Fibroblast of skin of back (primary cell): ENCODE measurements around the gene SLC39A1. TPM values are rescaled to one million over a fixed set of nuclear protein-coding genes. Genes with fewer than 3 reads are reported as not detected.
"Not testable (repeated sequence)": the region's sequence is repeated elsewhere in the genome, so short reads cannot be mapped to it uniquely, and the experiment has no call there.

ENCODE experiments used
- DNase-seq: peaks from one replicate; pipeline ENCODE4 v3.0.0-alpha.2; 2013
- polyA plus RNA-seq, 2 experiments: library from polyadenylated mRNA; unstranded; fragments of 120-200 nt; gene quantifications; one replicate each; pipeline ENCODE4 v1.2.1, GENCODE V29; 2013; ENCODE audit not compliant: insufficient read length in 2 of 2

SLC39A1 gene
- 93.9 TPM for polyA plus RNA-seq (2013, experiment 1 of 2; ENCODE audit: insufficient read length)
- 68.3 TPM for polyA plus RNA-seq (2013, experiment 2 of 2; ENCODE audit: insufficient read length)

DNA sequence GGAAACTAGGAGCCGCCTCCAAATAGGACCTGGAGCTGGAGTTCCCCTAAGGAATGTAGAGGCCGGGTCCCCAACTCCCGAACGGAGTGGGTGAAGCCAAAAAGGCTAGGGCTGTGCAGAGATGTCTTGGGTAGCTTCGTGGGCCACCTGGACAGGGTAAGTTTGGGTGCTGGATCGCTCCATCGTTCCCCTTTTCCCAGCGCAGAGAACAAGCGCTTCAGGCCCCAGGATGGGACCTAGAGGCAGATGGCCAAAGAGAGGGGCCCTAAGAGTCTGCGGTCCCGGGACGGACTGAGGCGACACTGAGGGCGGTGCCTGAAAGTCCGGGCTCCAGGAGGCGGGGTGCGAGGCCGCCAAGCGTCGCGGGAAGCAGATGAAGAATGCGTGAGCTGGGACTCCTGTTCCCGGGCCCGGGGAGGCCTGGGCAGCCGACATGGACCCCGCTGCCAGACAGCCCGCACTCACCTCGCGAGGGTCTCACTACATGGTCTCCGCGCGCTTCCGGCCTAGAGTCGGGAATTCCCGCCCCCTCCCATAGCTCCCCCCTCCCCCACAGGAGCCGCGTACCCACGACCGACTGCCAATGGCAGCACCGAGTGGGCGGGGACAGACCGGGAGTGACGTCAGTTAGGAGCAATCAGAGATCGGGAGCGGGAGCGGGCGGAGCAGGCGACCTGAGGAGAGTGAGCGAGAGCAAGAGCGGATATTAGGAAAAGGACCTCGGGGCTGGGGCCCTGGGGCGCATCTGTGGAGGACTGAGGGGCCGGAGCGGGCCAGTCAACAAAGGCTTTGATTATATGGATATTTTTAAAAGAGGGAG is at the start of gene SLC39A1:
Gene SLC39A1, minus strand, starts transcription at position 508 of the 820 bp plus-strand sequence. CDS start 822 bp downstream, outside the sequence.
- DNase-seq: peak; percentile 96

GRCh38 chr1:154012543-154012942 is 49.2 kb upstream of the SLC39A1 start:
- not testable (repeated sequence) for DNase-seq

- no peak for DNase-seq
Observed at GRCh38 chr1:154012129-154012528, 48.8 kb upstream of the SLC39A1 start.

- DNase-seq: peak; percentile 81
Observed at GRCh38 chr1:154006136-154006535, 42.8 kb upstream of the SLC39A1 start.

DNA sequence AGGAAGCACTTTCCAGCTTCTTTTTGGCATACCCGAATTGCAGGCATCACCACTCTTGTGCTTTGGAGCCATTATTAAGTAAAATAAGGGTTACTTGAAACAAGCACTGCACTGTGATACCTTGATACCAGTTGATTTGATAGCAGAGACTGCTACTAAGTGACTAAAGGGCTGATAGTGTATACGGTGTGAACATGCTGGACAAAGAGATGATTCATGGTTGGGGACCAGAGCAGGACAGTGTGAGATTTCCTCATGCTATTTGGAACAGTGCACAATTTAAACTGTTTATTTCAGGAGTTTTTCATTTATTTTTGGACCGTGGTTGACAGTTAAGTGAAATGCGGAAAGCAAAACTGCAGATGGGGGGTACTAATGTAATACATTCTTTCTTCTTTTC is 37.1 kb upstream of the SLC39A1 start:
- DNase-seq: no peak

DNA sequence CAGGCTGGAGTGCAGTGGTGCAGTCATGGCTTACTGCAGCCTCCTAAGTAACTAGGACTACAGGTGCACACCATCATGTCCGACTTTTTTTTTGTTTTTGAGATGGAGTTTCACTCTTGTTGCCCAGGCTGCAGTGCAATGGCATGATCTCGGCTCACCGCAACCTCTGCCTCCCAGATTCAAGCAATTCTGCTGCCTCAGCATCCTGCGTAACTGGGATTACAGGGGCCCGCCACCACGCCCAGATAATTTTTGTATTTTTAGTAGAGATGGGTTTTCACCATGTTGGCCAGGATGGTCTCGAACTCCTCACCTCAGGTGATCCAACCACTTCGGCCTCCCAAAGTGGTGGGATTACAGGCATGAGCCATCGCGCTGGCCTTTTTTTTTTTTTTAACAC is 33.5 kb upstream of the SLC39A1 start:
- DNase-seq: not testable (repeated sequence)

DNA sequence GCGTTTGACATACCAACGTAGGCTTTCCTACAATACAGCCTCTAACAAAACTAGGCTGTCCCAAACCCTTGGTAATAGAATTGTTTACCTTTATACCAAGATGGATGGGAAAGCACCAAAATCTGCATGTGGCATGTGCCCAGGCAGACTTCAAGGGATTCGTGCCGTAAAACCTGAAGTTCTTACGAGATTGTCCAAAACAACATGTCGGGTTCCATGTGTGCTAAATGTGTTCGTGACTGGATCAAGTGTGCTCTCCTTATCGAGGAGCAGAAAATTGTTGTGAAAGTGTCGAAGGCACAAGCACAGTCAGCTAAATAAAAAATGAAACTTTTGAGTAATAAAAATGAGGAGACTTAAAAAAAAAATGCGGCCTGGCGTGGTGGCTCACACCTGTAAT is 32.3 kb upstream of the SLC39A1 start:
- no peak for DNase-seq

DNA sequence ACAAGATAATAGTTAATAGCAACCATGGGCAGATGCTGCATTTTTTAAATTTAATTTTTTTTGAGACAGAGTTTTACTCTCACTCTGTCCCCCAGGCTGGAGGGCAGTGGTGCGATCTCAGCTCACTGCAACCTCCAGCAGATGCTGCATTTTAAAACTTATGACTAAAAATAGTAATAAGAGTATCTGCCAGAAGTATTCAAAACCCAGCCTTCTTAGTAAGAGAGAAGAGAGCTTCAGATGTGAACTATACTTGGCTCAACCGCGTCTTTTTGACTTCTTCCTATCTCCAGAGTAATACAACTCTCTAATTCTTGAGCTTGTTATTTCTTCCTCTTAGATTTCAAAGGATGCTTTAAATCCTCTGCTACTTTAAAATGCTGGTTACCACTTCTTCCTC is 31.9 kb upstream of the SLC39A1 start:
- no peak for DNase-seq

DNA sequence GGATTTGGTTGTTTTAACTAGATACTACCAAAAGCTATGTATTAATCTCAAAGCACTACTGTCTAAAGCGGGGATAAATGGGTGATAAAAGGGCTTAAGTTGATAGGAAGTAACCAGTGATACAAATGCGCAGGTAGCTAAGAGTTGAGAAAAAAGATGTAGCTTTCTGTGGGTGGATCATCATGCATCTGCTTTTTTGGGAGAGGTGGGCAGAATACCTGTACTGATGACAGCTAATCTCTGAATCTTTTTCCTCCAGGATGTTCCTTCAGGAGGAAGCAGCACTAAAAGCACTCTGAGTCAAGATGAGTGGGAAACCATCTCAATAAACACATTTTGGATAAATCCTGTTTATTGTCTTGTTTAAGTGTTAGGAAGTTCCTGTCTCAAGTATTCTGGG is 28.5 kb upstream of the SLC39A1 start:
- no peak for DNase-seq

GRCh38 chr1:153991151-153991630 is 27.9 kb upstream of the SLC39A1 start:
- DNase-seq: no peak

DNA sequence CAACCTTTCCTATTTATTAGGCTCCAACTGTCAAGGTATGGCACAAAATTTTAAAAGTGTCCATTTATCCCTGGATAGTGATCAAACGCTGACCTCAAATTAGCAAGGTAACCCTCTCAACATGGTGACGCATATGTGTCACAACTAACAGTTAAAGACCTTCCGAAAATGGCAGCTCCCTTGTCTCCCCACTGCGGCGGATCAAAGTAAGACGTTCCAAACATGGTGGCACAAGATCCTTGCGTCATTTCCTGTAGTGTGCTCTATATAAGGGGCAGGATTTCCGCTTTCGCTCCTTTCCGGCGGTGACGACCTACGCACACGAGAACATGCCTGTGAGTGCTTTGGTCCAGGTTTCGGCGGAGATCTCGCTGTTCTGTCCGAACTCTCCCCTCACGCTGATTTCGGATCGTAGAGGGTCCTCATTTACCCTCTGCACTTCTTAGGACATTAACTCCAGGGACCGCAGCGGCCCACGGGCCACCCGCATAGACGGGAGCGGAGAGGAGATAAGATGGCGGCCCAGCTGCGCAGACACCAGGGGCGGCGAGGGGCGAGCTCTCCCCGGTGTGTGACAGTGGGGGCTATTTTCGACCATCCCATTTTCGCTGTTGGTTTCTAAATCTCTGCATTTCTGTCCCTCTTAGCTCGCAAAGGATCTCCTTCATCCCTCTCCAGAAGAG is 27.3 kb upstream of the SLC39A1 start, which contains the start of gene RPS27:
Gene RPS27, plus strand, starts transcription at position 295 of the 683 bp plus-strand sequence. Its CDS starts 35 bp downstream, at position 330.
- peak; percentile 99 for DNase-seq

DNA sequence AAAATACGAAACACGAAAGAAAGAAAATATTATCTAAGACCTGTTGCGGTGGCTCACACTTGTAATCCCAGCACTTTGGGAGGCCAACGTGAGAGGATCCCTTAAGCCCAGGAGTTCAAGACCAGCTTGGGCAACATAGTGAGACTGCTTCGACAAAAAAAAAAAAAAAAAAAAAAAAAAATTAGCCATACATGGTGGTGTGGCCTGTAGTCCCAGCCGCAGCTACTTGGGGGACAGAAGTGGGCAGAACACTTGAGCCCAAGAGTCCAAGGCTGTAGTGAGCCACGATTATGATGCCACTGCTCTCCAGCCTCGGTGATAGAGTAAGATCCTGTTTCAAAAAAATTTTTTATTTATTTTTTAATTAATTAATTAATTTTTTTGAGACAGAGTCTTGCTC is 24.3 kb upstream of the SLC39A1 start:
- no peak for DNase-seq

GRCh38 chr1:153985941-153986761 is 22.8 kb upstream of the SLC39A1 start, which contains the start of gene RAB13:
TSS of gene RAB13 (minus strand) at chr1:153986339. CDS start at chr1:153986236, 103 bp downstream.
- peak; percentile 90 for DNase-seq

DNA sequence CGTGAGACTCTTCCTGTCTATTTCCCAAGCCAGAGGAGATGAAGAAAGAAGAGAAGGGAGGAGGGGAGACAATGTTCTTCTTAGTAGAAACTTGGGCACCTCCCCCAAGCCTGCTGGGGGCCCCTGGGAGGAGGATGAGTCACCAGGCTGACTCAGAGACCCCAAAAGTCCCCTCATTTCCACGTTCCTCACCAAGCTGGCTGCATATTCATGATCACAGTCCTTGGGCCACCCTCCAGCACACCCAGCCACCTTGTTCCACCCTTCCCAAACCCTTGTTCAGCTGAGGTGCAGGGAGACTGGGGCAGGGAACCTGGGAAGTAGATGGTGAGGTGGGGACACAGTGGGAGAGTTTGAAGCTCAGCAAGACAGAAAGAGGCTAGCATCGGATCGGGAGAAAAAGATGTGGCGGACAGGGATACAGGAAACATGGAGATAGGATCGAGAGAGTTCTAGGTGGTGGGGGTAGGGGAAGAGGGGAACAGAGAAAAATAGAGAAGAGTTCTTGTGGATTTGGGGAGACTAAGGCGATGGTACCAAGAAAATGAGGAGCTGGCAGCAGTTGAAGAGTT is 22.1 kb upstream of the SLC39A1 start:
- DNase-seq: peak; percentile 80

DNA sequence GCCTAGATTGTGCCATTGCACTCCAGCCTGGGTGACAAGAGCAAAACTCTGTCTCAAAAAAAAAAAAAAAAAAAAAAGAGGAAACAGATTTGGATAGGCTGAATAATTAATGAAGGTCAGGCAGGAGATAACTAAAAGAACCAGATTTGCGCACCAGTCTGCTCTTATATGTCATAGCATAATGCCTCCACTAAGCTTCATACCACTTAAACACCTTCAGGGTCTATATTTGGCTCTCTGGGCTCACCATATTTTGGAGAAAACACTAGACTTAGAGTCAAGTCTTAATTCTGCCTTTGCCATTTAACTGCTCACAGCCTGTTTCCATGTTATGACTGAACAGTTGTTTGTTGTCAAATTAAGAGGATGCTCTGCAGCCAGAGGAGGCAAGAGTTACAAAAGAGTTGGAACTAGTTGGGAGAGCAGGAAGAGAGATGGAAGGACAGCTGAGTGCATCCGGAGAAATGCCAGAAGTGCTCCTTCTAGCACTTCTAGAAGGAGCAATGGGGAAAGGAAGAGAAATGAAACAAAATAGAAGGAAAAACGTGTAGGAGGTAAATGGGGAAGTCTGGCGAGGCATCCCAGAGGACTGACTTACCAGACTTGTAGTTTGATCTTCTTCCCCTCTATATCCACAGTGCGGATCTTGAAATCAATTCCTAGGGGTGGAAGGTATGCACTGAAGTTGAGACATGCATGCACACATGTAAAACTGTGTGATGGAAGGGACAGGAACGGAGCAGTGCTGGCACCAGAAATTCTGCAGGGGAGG is 21.0 kb upstream of the SLC39A1 start:
- DNase-seq: no peak

DNA sequence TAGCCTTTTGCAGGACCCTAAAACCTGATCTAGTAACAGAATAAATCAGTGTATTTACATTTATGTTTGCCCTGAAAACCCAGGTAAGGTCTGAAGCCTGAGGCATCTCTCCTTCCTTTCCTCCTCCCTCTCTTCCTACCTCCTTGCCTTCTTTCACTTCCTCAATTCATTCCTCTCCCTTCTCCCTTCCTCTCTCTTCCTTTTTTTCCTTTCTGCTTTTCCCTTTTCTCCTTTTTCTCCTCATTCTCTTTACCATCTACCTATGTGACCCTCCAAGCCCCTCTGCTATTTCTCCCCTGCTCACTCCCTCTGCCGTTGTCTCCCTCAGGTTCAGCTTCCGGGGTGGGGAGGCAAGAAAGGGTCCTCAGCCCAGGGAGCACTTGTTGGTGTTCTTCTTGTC is 18.4 kb upstream of the SLC39A1 start:
- not testable (repeated sequence) for DNase-seq

- DNase-seq: not testable (repeated sequence)
Observed at GRCh38 chr1:153979091-153979490, 15.8 kb upstream of the SLC39A1 start.

DNA sequence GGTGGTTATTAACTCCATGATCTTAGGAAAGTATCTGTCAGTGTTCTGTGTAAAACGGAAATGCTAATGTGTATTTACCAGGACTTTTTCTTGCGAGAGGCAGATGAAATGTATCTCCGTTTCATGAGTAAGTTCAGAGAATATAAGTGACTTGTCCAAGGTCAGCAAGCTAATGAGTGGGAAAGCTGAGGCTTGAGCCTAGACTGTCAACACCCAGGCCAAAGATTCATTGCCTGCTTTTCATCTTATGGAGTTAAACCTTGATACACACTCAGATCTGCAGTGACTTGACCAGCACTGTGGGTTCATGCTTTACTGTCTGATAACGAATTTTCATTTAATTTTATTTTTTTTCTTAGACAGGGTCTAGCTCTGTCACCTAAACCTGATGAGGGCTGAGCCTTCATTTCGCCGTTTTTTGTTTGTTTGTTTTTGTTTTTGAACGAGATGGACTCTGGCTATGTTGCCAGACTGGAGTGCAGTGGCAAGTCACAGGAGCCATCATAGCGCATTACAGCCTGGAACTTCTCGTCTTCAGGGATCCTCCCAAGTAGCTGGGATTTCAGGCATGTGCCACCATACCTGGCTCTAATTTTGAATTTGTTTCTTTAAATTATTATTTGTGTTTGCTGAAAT is 15.1 kb upstream of the SLC39A1 start:
- no peak for DNase-seq

GRCh38 chr1:153977250-153978240 is 14.2 kb upstream of the SLC39A1 start, which contains the start of gene JTB:
TSS of gene JTB (minus strand) at chr1:153977674. CDS start at chr1:153977252, 422 bp downstream.
- DNase-seq: peak; percentile 83
